NB4 (cell line): ENCODE results near the gene RPS6KA4.

Experiments
- POLR2A ChIP-seq: IDR thresholded peaks from 2 replicates; pipeline ENCODE4 v1.6.1; 2011; ENCODE audit warnings: mild to moderate bottlenecking; ENCODE audit not compliant: insufficient read length; ENCODE audit errors: extremely low read depth
- TF ChIP-seq, protein P1 (sequence below): IDR thresholded peaks from one replicate; pipeline ENCODE4 v1.5.1; 2012; ENCODE audit warnings: low read depth, low read length

DNA sequence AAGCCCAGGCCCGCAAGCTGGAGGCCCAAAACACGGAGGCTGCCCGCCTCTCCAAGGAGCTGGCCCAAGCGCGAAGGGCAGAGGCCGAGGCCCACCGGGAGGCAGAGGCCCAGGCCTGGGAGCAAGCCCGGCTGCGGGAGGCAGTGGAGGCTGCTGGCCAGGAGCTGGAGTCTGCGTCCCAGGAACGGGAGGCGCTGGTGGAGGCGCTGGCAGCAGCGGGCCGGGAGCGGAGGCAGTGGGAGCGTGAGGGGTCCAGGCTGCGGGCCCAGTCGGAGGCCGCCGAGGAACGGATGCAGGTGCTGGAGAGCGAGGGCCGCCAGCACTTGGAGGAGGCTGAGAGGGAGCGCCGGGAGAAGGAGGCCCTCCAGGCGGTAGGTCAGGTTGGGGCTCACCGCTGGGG is 14.2 kb upstream of the RPS6KA4 start:
- no peak for TF ChIP-seq POLR2A
- TF ChIP-seq, protein P1, sequence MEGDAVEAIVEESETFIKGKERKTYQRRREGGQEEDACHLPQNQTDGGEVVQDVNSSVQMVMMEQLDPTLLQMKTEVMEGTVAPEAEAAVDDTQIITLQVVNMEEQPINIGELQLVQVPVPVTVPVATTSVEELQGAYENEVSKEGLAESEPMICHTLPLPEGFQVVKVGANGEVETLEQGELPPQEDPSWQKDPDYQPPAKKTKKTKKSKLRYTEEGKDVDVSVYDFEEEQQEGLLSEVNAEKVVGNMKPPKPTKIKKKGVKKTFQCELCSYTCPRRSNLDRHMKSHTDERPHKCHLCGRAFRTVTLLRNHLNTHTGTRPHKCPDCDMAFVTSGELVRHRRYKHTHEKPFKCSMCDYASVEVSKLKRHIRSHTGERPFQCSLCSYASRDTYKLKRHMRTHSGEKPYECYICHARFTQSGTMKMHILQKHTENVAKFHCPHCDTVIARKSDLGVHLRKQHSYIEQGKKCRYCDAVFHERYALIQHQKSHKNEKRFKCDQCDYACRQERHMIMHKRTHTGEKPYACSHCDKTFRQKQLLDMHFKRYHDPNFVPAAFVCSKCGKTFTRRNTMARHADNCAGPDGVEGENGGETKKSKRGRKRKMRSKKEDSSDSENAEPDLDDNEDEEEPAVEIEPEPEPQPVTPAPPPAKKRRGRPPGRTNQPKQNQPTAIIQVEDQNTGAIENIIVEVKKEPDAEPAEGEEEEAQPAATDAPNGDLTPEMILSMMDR: no peak
